ENCODE data around the gene MOCS1.
"Not testable (repeated sequence)": the region's sequence is repeated elsewhere in the genome, so short reads cannot be mapped to it uniquely, and the experiment has no call there.

The MOCS1 gene

GRCh38 chr6:39934131-39934757 lies at the start of gene MOCS1:
MOCS1 (minus strand) TSS chr6:39934462; CDS start chr6:39934417, 45 bp downstream.
- peak; percentile 16 for DNase-seq

GRCh38 chr6:39984051-39984450 lies 49.8 kb upstream of the MOCS1 start:
- DNase-seq, result no peak

- DNase-seq, result no peak
Observed at GRCh38 chr6:39983193-39983592, 48.9 kb upstream of the MOCS1 start.

GRCh38 chr6:39982720-39983119 lies 48.5 kb upstream of the MOCS1 start:
- DNase-seq, result no peak

GRCh38 chr6:39980839-39981580 lies 46.7 kb upstream of the MOCS1 start:
- no peak for DNase-seq

GRCh38 chr6:39979461-39980328 lies 45.4 kb upstream of the MOCS1 start:
- DNase-seq, result no peak

GRCh38 chr6:39978240-39978639 lies 44.0 kb upstream of the MOCS1 start:
- no peak for DNase-seq

GRCh38 chr6:39973661-39974060 lies 39.4 kb upstream of the MOCS1 start:
- DNase-seq, result no peak

- not testable (repeated sequence) for DNase-seq
Observed at GRCh38 chr6:39972717-39973116, 38.5 kb upstream of the MOCS1 start.

GRCh38 chr6:39971131-39971530 lies 36.9 kb upstream of the MOCS1 start:
- DNase-seq, result not testable (repeated sequence)

GRCh38 chr6:39965751-39966150 lies 31.5 kb upstream of the MOCS1 start:
- DNase-seq, result no peak

- DNase-seq, result no peak
Observed at GRCh38 chr6:39964530-39964929, 30.3 kb upstream of the MOCS1 start.

GRCh38 chr6:39964094-39964493 lies 29.8 kb upstream of the MOCS1 start:
- no peak for DNase-seq

- DNase-seq, result no peak
Observed at GRCh38 chr6:39962831-39963230, 28.6 kb upstream of the MOCS1 start.

- DNase-seq, result no peak
Observed at GRCh38 chr6:39961178-39961577, 26.9 kb upstream of the MOCS1 start.

- no peak for DNase-seq
Observed at GRCh38 chr6:39958947-39959346, 24.7 kb upstream of the MOCS1 start.

GRCh38 chr6:39956936-39957335 lies 22.7 kb upstream of the MOCS1 start:
- DNase-seq, result no peak

- DNase-seq, result no peak
Observed at GRCh38 chr6:39953076-39953618, 18.9 kb upstream of the MOCS1 start.

- no peak for DNase-seq
Observed at GRCh38 chr6:39952167-39952566, 17.9 kb upstream of the MOCS1 start.

- no peak for DNase-seq
Observed at GRCh38 chr6:39951716-39952115, 17.5 kb upstream of the MOCS1 start.

- DNase-seq, result no peak
Observed at GRCh38 chr6:39951191-39951590, 16.9 kb upstream of the MOCS1 start.

GRCh38 chr6:39950125-39950720 lies 16.0 kb upstream of the MOCS1 start:
- DNase-seq, result no peak
